Measurements from ENCODE around the gene ARSH.
"Not testable (repeated sequence)": the region's sequence is repeated elsewhere in the genome, so short reads cannot be mapped to it uniquely, and the experiment has no call there.

Gene ARSH

DNA sequence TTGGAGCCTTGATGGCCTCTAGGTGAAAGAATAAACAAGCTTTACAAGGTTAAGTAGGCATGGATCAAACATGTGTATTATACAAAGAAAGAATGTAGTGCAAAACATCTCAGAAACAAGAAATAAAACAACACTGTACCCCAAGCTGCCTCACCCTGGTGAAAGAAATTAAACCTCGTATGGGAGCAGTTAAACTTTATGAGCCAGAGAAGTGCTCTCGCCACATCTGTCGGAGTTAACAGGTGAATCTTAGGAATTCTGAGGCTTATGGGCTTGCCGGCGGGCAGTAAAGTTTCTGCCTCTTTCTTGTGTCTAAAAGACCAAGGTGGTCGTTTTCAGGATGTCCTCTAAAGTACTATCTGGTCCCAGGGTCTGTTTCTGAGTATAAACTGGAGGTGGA is 34.0 kb upstream of the ARSH start:
- TF ChIP-seq POLR2AphosphoS5 (IDR thresholded peaks at IDR 0.05; ENCODE audit: low read depth) (no peak), REST (IDR thresholded peaks at IDR 0.05; ENCODE audit: insufficient replicate concordance, low read depth) (no peak), SPI1 (IDR thresholded peaks at IDR 0.05; ENCODE audit: borderline replicate concordance, low read depth) (no peak), GABPA (IDR thresholded peaks at IDR 0.05; ENCODE audit: low read depth) (no peak)
- TF ChIP-seq, protein P1, sequence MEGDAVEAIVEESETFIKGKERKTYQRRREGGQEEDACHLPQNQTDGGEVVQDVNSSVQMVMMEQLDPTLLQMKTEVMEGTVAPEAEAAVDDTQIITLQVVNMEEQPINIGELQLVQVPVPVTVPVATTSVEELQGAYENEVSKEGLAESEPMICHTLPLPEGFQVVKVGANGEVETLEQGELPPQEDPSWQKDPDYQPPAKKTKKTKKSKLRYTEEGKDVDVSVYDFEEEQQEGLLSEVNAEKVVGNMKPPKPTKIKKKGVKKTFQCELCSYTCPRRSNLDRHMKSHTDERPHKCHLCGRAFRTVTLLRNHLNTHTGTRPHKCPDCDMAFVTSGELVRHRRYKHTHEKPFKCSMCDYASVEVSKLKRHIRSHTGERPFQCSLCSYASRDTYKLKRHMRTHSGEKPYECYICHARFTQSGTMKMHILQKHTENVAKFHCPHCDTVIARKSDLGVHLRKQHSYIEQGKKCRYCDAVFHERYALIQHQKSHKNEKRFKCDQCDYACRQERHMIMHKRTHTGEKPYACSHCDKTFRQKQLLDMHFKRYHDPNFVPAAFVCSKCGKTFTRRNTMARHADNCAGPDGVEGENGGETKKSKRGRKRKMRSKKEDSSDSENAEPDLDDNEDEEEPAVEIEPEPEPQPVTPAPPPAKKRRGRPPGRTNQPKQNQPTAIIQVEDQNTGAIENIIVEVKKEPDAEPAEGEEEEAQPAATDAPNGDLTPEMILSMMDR (IDR thresholded peaks at IDR 0.05; ENCODE audit: insufficient read depth, low read length), result no peak
- no peak for DNase-seq (ENCODE audit: low read depth in 1 of 2, low spot score in 1 of 2)
- H3K27me3 ChIP-seq (ENCODE audit: insufficient read depth, poor library complexity, severe bottlenecking), result no peaks in the 10 kb centered on the region
- no peak overlapping the region for H3K27ac ChIP-seq (replicated peaks)
- H3K4me3 ChIP-seq (replicated peaks; ENCODE audit: insufficient read depth, low read length), result no peak overlapping the region

DNA sequence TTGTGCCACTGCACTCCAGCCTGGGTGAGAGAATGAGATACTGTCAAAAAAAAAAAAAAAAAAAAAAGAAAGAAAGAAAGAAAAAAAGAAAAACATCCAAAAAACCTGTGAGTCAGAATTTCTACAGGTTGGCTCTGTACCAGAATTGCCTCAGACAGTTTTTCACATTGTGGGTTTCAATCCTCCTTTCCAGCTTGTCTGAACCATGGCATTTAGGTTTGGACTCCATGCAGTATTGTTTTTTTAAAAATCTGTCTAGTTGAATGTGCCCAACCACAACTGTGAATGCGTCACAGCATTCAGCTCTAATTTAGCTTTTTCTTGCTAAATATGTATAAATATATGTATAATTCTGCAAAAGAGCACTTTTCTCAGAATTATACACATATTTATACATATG is 31.4 kb upstream of the ARSH start:
- TF ChIP-seq, protein P1 (IDR thresholded peaks at IDR 0.05; ENCODE audit: insufficient read depth, low read length), result no peak
- no peak for TF ChIP-seq REST (IDR thresholded peaks at IDR 0.05; ENCODE audit: insufficient replicate concordance, low read depth)
- no peak for TF ChIP-seq SPI1 (IDR thresholded peaks at IDR 0.05; ENCODE audit: borderline replicate concordance, low read depth)
- no peak for TF ChIP-seq POLR2AphosphoS5 (IDR thresholded peaks at IDR 0.05; ENCODE audit: low read depth)
- no peak for TF ChIP-seq GABPA (IDR thresholded peaks at IDR 0.05; ENCODE audit: low read depth)
- no peak for DNase-seq (ENCODE audit: low read depth in 1 of 2, low spot score in 1 of 2)
- Histone ChIP-seq H3K27ac (replicated peaks) (no peak overlapping the region), H3K4me3 (replicated peaks; ENCODE audit: insufficient read depth, low read length) (no peak overlapping the region), H3K27me3 (ENCODE audit: insufficient read depth, poor library complexity, severe bottlenecking) (no peaks in the 10 kb centered on the region)

DNA sequence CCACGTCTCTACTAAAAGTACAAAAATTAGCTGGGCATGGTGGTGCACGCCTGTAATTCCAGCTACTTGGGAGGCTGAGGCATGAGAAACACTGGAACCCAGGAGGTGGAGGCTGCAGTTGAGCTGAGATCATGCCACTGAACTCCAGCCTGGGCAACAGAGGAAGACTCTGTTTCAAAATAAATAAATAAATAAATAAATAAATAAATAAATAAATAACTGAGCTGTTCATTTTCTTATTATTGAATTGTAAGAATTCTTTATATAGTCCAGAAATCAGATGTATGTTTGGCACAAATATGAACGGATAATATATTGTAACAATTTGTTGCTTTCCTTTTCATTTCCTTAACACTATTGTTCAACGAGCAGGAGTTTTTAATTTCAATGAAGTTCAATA is 27.7 kb upstream of the ARSH start:
- DNase-seq (ENCODE audit: low read depth in 1 of 2, low spot score in 1 of 2); H3K27me3 ChIP-seq (ENCODE audit: insufficient read depth, poor library complexity, severe bottlenecking); H3K4me3 ChIP-seq (replicated peaks; ENCODE audit: insufficient read depth, low read length); H3K27ac ChIP-seq (replicated peaks): not testable (repeated sequence)

- no peak for DNase-seq (ENCODE audit: low read depth in 1 of 2, low spot score in 1 of 2)
- H3K27ac ChIP-seq (replicated peaks), result no peak overlapping the region
- TF ChIP-seq GABPA (IDR thresholded peaks at IDR 0.05; ENCODE audit: low read depth) (no peak), POLR2AphosphoS5 (IDR thresholded peaks at IDR 0.05; ENCODE audit: low read depth) (no peak), SPI1 (IDR thresholded peaks at IDR 0.05; ENCODE audit: borderline replicate concordance, low read depth) (no peak), REST (IDR thresholded peaks at IDR 0.05; ENCODE audit: insufficient replicate concordance, low read depth) (no peak)
- TF ChIP-seq, protein P1 (IDR thresholded peaks at IDR 0.05; ENCODE audit: insufficient read depth, low read length), result no peak
- H3K4me3 ChIP-seq (replicated peaks; ENCODE audit: insufficient read depth, low read length), result no peak overlapping the region
- H3K27me3 ChIP-seq (ENCODE audit: insufficient read depth, poor library complexity, severe bottlenecking), result no peaks in the 10 kb centered on the region
Observed at GRCh38 chrX:2984342-2984741, 22.0 kb upstream of the ARSH start.
